WTC11 (cell line): ENCODE measurements around the gene IPPK.

ENCODE experiments used
- ATF3 ChIP-seq: sonication (generic); formaldehyde crosslinking; conservative IDR thresholded peaks from 2 replicates; pipeline ENCODE4 v1.8.1; 2022; ENCODE audit warnings: mild to moderate bottlenecking, missing genetic modification reagents
- CTCF ChIP-seq: fragments of 200-600 bp; IDR thresholded peaks from 2 replicates; pipeline ENCODE4 v1.8.0; 2022; ENCODE audit warnings: antibody characterized with exemption
- ELF4 ChIP-seq: sonication (generic); formaldehyde crosslinking; IDR thresholded peaks from 2 replicates; pipeline ENCODE4 v1.8.1; 2022; ENCODE audit warnings: low read depth, mild to moderate bottlenecking, moderate library complexity, missing genetic modification reagents
- FOXJ3 ChIP-seq: sonication (generic); formaldehyde crosslinking; IDR thresholded peaks from 2 replicates; pipeline ENCODE4 v1.9.0; 2021; ENCODE audit warnings: missing genetic modification reagents, mild to moderate bottlenecking, borderline replicate concordance
- TCF7 ChIP-seq: sonication (generic); formaldehyde crosslinking; IDR thresholded peaks from 2 replicates; pipeline ENCODE4 v1.8.0; 2022; ENCODE audit warnings: mild to moderate bottlenecking, low read depth, missing genetic modification reagents, moderate library complexity
- TEAD4 ChIP-seq: sonication (generic); formaldehyde crosslinking; IDR thresholded peaks from 2 replicates; pipeline ENCODE4 v1.8.0; 2022; ENCODE audit warnings: mild to moderate bottlenecking, missing genetic modification reagents

GRCh38 chr9:92658176-92658575 is 11.8 kb downstream of the IPPK start:
- TF ChIP-seq ELF4 (CRISPR knock-in tag) (no peak), CTCF (no peak), TEAD4 (CRISPR knock-in tag) (no peak), ATF3 (CRISPR knock-in tag) (no peak), FOXJ3 (CRISPR knock-in tag) (no peak), TCF7 (CRISPR knock-in tag) (no peak)
